Left lung (tissue), 10 donors: ENCODE results near the gene EFEMP2. TPM values are rescaled to one million over a fixed set of nuclear protein-coding genes. Genes with fewer than 3 reads are reported as not detected.

Source experiments
- ATAC-seq: fragments of 200-7000 bp; cut with Tn5 transposase; one replicate; pipeline ENCODE4 v1.9.1; 2020; ENCODE audit warnings: moderate library complexity
- DNase-seq, 4 donors: peaks; one replicate each; pipeline ENCODE4 v3.0.0-alpha.2; 2013 to 2020
- H3K27ac ChIP-seq, 2 donors: fragments of 200-600 bp; sonication (generic) in 1 of 2; one replicate each; pipeline versions ENCODE4 v1.5.0 to v1.8.0; 2020 to 2021
- H3K27me3 ChIP-seq, 2 donors: fragments of 200-600 bp; sonication (generic) in 1 of 2; one replicate each; pipeline versions ENCODE4 v1.5.0 to v1.8.0; 2020 to 2021
- H3K36me3 ChIP-seq, 2 donors: fragments of 200-600 bp; sonication (generic) in 1 of 2; one replicate each; pipeline versions ENCODE4 v1.5.0 to v1.8.0; 2020 to 2021
- H3K4me1 ChIP-seq, 2 donors: fragments of 200-600 bp; one replicate each; pipeline ENCODE4 v1.8.0; 2021
- H3K4me3 ChIP-seq, 2 donors: fragments of 200-600 bp; sonication (generic) in 1 of 2; one replicate each; pipeline versions ENCODE4 v1.5.0 to v1.8.0; 2020 to 2021; ENCODE audit warnings: mild to moderate bottlenecking in 1 of 2
- H3K9me3 ChIP-seq, 2 donors: fragments of 200-600 bp; sonication (generic) in 1 of 2; one replicate each; pipeline versions ENCODE4 v1.5.0 to v1.8.0; 2020 to 2021
- CTCF ChIP-seq, 2 donors: fragments of 200-600 bp; sonication (generic) in 1 of 2; IDR thresholded peaks; one replicate each; pipeline versions ENCODE4 v1.5.0 to v1.8.0; 2021; ENCODE audit warnings: antibody characterized with exemption in 2 of 2
- intact Hi-C, 2 donors: fragments of 100-400 bp; cut with DNase I; formaldehyde crosslinking; loops; one replicate each; pipeline versions ENCODE4 v1.11.2 to v1.14.2; 2022
- polyA plus RNA-seq, 6 donors: library from polyadenylated mRNA; unstranded; fragments of 120-200 nt; gene quantifications; one replicate each; pipeline ENCODE4 v1.2.1, GENCODE V29; 2013; ENCODE audit not compliant: insufficient read length in 6 of 6
- total RNA-seq, 2 donors: library from RNA; stranded (reverse); fragmentation: NEBNext Ultra II Directional; extraction: Animal tissue kit (Norgen Biotek cat#: 25700); gene quantifications; one replicate each; pipeline ENCODE4 v1.2.1, GENCODE V29; 2021
- donor health status: DM: no; HTN: yes; CAD: no.
- donor health status: DM: no; HTN: no; CAD: no.

EFEMP2 gene
- total and polyA plus RNA-seq, 8 donors: 67.6 to 169 (median 144) TPM

- H3K27me3 ChIP-seq: peaks cover 0 to 7% of the 10 kb centered on the region in 2 donors
These were observed 26.2 kb upstream of the EFEMP2 start for GRCh38 chr11:65898656-65899355.

GRCh38 chr11:65897020-65897471 lies 24.4 kb upstream of the EFEMP2 start:
- H3K4me1 ChIP-seq: peaks cover 9 to 80% of the 10 kb centered on the region in 2 donors
- DNase-seq: no peak
- TF ChIP-seq CTCF (IDR thresholded peaks at IDR 0.05): no peak
- H3K27ac ChIP-seq: no peak overlapping the region
- H3K9me3 ChIP-seq: no peaks in the 10 kb centered on the region
- peaks cover 0 to 7% of the 10 kb centered on the region in 2 donors for H3K27me3 ChIP-seq
- intact Hi-C loops: no loop called here
- peaks cover 0 to 27% of the 10 kb centered on the region in 2 donors for H3K36me3 ChIP-seq
- H3K4me3 ChIP-seq: no peak overlapping the region
- ATAC-seq: no peak

More at GRCh38 chr11:65898656-65899355, 26.2 kb upstream of the EFEMP2 start:
- DNase-seq (peak in 1 of 4 donors; percentile 10), ATAC-seq (no peak)
- TF ChIP-seq CTCF (IDR thresholded peaks at IDR 0.05): no peak
- H3K27ac ChIP-seq: peak overlapping the region in 1 of 2 donors; percentile 89
- peaks cover 9 to 63% of the 10 kb centered on the region in 2 donors for H3K4me1 ChIP-seq
- peak overlapping the region; percentile 43 to 70 for H3K4me3 ChIP-seq
- intact Hi-C loops: no loop called here
- H3K9me3 ChIP-seq: no peaks in the 10 kb centered on the region
- peaks cover 0 to 20% of the 10 kb centered on the region in 2 donors for H3K36me3 ChIP-seq

GRCh38 chr11:65896034-65896999 lies 23.7 kb upstream of the EFEMP2 start:
- Histone ChIP-seq H3K36me3 (peaks cover 0 to 30% of the 10 kb centered on the region in 2 donors), H3K4me1 (peaks cover 14 to 88% of the 10 kb centered on the region in 2 donors), H3K9me3 (no peaks in the 10 kb centered on the region), H3K27me3 (peaks cover 0 to 7% of the 10 kb centered on the region in 2 donors), H3K4me3 (no peak overlapping the region), H3K27ac (no peak overlapping the region)
- ATAC-seq (no peak), DNase-seq (peak in 1 of 4 donors; percentile 66)
- no peak for TF ChIP-seq CTCF (IDR thresholded peaks at IDR 0.05)
- intact Hi-C loops: no loop called here

GRCh38 chr11:65895482-65895981 lies 22.9 kb upstream of the EFEMP2 start:
- Histone ChIP-seq H3K4me3 (no peak overlapping the region), H3K9me3 (no peaks in the 10 kb centered on the region), H3K27ac (no peak overlapping the region), H3K4me1 (peaks cover 14 to 92% of the 10 kb centered on the region in 2 donors), H3K36me3 (peaks cover 0 to 30% of the 10 kb centered on the region in 2 donors), H3K27me3 (peaks cover 0 to 7% of the 10 kb centered on the region in 2 donors)
- intact Hi-C loops: no loop called here
- TF ChIP-seq CTCF (IDR thresholded peaks at IDR 0.05): no peak
- ATAC-seq (no peak), DNase-seq (peak in 1 of 4 donors; percentile 20)
